BJ (cell line): Measurements from ENCODE around the gene GPX1. TPM values are rescaled to one million over a fixed set of nuclear protein-coding genes. Genes with fewer than 3 reads are reported as not detected.
"Not testable (repeated sequence)": the region's sequence is repeated elsewhere in the genome, so short reads cannot be mapped to it uniquely, and the experiment has no call there.

Source experiments
- CTCF ChIA-PET: fragments of 350-600 bp; formaldehyde crosslinking; extraction: SDS; loops from one replicate; lab custom pipeline; 2021; ENCODE audit warnings: antibody characterized with exemption, inconsistent platforms; lab: Yijun Ruan, JAX
- POLR2A ChIA-PET: fragments of 300-600 bp; sonication (Branson Sonifier 250); formaldehyde crosslinking; extraction: SDS; loops from one replicate; lab custom pipeline; 2021; ENCODE audit warnings: antibody characterized with exemption; lab: Charles Lee
- DNase-seq: peaks from one replicate; pipeline ENCODE4 v3.0.0-alpha.2; 2011; ENCODE audit warnings: low read depth
- H3K27me3 ChIP-seq: 2 replicates; pipeline ENCODE4 v1.6.0; 2011; ENCODE audit warnings: low read length; ENCODE audit not compliant: control insufficient read depth, insufficient read depth
- H3K36me3 ChIP-seq: 2 replicates; pipeline ENCODE4 v1.5.1; 2011; ENCODE audit warnings: low read length; ENCODE audit not compliant: control insufficient read depth, insufficient read depth
- H3K4me3 ChIP-seq: 2 replicates; pipeline ENCODE4 v1.5.1; 2011; ENCODE audit warnings: low read depth, mild to moderate bottlenecking, control low read depth, low read length
- CTCF ChIP-seq: IDR thresholded peaks from 2 replicates; pipeline ENCODE4 v1.5.1; 2011; ENCODE audit warnings: low read depth, mild to moderate bottlenecking, control low read depth, inconsistent platforms, low read length, moderate library complexity; ENCODE audit not compliant: insufficient read depth
- polyA plus RNA-seq: library from polyadenylated mRNA; depleted of rRNA; stranded (reverse); fragments of >200 nt; gene quantifications from 2 replicates; pipeline ENCODE4 v1.2.3, GENCODE V29; 2011

GPX1 gene
- polyA plus RNA-seq, 1 experiment, result 751 TPM

GRCh38 chr3:49349348-49350114 is 8.6 kb downstream of the GPX1 start:
- no peak for DNase-seq
- TF ChIP-seq CTCF, result no peak
- H3K4me3 ChIP-seq, result no peak overlapping the region
- ChIA-PET CTCF (interaction anchor here (0.7 kb wide), 1 partner anchor 9 kb away, joined by 3 read pairs; the partner anchor contains the start of gene USP4), POLR2A (no interaction called here)
- H3K36me3 ChIP-seq, result no peaks in the 10 kb centered on the region
- H3K27me3 ChIP-seq, result no peaks in the 10 kb centered on the region

DNA sequence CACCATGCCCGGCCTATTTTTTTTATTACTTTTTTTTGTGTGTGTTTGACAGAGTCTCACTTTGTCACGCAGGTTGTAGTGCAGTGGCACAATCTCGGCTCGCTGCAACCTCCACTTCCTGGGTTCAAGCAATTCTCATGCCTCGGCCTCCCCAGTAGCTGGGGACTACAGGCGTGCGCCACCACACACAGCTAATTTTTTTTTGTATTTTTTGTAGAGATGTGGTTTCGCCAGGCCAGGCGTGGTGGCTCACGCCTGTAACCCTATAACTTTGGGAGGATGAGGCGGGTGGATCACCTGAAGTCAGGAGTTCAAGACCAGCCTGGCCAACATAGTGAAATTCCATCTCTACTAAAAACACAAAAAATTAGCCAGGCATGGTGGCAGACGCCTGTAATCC is 9.8 kb downstream of the GPX1 start:
- DNase-seq, H3K36me3 ChIP-seq, H3K27me3 ChIP-seq, POLR2A ChIA-PET, CTCF ChIA-PET, H3K4me3 ChIP-seq: not testable (repeated sequence)

GRCh38 chr3:49346797-49347251 is 11.3 kb downstream of the GPX1 start:
- Histone ChIP-seq H3K4me3 (no peak overlapping the region), H3K36me3 (no peaks in the 10 kb centered on the region), H3K27me3 (no peaks in the 10 kb centered on the region)
- no peak for TF ChIP-seq CTCF
- CTCF ChIA-PET, result no interaction called here
- POLR2A ChIA-PET, result interaction anchor here (0.6 kb wide), 1 partner anchor 13 kb away, joined by 3 read pairs; no protein-coding TSS in a partner anchor
- DNase-seq, result no peak

GRCh38 chr3:49343163-49343562 is 15.0 kb downstream of the GPX1 start:
- no peaks in the 10 kb centered on the region for H3K27me3 ChIP-seq
- H3K4me3 ChIP-seq, result no peak overlapping the region
- DNase-seq, result no peak
- TF ChIP-seq CTCF, result no peak
- no peaks in the 10 kb centered on the region for H3K36me3 ChIP-seq
- POLR2A ChIA-PET, result no interaction called here
- CTCF ChIA-PET, result interaction anchor here (0.8 to 0.9 kb wide), 2 partner anchors 19 to 85 kb away, joined by 3 to 4 read pairs; no protein-coding TSS in a partner anchor

DNA sequence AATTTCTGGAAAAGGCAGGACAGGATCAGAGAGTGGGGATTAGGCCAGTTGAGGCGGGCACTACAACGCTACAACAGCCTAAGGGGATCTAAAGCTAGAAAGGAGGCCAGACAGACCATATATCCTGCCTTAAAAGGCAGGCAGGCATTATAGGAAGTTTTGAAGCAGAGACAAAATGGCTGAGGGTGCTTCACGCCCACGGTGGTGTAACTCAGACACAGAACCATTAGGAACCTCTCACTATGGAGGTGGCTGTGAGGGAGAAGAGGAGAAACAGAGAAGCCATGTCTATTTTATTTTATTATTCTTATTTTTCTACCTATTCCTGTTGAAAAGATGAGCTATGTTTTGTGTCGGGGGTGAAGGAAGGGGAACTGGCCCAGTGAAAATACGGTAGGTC is 16.2 kb downstream of the GPX1 start:
- H3K27me3 ChIP-seq, result no peaks in the 10 kb centered on the region
- POLR2A ChIA-PET, result no interaction called here
- CTCF ChIA-PET, result interaction anchor here (0.8 kb wide), 1 partner anchor 102 kb away, joined by 5 read pairs; no protein-coding TSS in a partner anchor
- TF ChIP-seq CTCF, result no peak
- H3K36me3 ChIP-seq, result no peaks in the 10 kb centered on the region
- no peak overlapping the region for H3K4me3 ChIP-seq
- DNase-seq, result no peak
